ENCODE measurements around the gene GRB2. TPM values are rescaled to one million over a fixed set of nuclear protein-coding genes. Genes with fewer than 3 reads are reported as not detected.
A peak's percentile ranks its signal among the peaks of the same experiment; 100 is the strongest.

Gene GRB2
- total and polyA plus RNA-seq, 2 experiments from 2014 or later: 89.0 to 112 TPM

- H3K27ac Mint-ChIP-seq: peak overlapping the region; percentile 97
- H3F3A ChIP-seq (replicated peaks; ENCODE audit: low read depth): peaks cover 7% of the 10 kb centered on the region; the same call in 1 of the 2 replicates
- TF ChIP-seq CREB1 (CRISPR knock-in tag; IDR thresholded peaks at IDR 0.05; ENCODE audit: low read depth) (peak; percentile 43; the same call in 1 of the 2 replicates), CTCF (conservative IDR thresholded peaks at IDR 0.05; ENCODE audit: low read depth in 2 of 2) (peak in 1 of 2 experiments; percentile 56; a peak in 3 of 4 replicates), ZNF114 (CRISPR knock-in tag; IDR thresholded peaks at IDR 0.05) (no peak), EZH2phosphoT487 (IDR thresholded peaks at IDR 0.05; ENCODE audit: unreplicated experiment) (no peak), REST (IDR thresholded peaks at IDR 0.05; ENCODE audit: unreplicated experiment) (no peak), ZNF331 (CRISPR knock-in tag; IDR thresholded peaks at IDR 0.05; ENCODE audit: low read depth) (no peak), NANOG (IDR thresholded peaks at IDR 0.05; ENCODE audit: borderline replicate concordance) (no peak), EZH2 (IDR thresholded peaks at IDR 0.05; ENCODE audit: low read depth, unreplicated experiment) (no peak)
- H3K36me3 Mint-ChIP-seq (ENCODE audit: low read depth): peaks cover 12% of the 10 kb centered on the region; the same call in 2 of the 3 replicates
- peaks cover 6% of the 10 kb centered on the region for H3K79me2 ChIP-seq (replicated peaks; ENCODE audit: insufficient read depth)
- DNase-seq (ENCODE audit: low spot score): peak; percentile 54
- ATAC-seq: peak; percentile 4; the same call in 1 of the 3 replicates
- H3K27ac ChIP-seq (ENCODE audit: low read depth): peak overlapping the region; percentile 73
- H3K4me1 Mint-ChIP-seq: peaks cover 4% of the 10 kb centered on the region
- H3K4me1 ChIP-seq (ENCODE audit: insufficient read depth): peaks cover 5% of the 10 kb centered on the region
- peaks cover 6% of the 10 kb centered on the region for H3K27me3 Mint-ChIP-seq (ENCODE audit: insufficient read depth, low read depth, poor library complexity)
- peak overlapping the region; percentile 55 for H3K4me3 ChIP-seq
- no peaks in the 10 kb centered on the region for H3K36me3 ChIP-seq (ENCODE audit: insufficient read depth)
- peak overlapping the region; percentile 5 for H2AFZ ChIP-seq
- H3K4me3 Mint-ChIP-seq: peak overlapping the region; percentile 89
- H4K20me1 ChIP-seq (replicated peaks; ENCODE audit: insufficient read depth): no peaks in the 10 kb centered on the region
- no peaks in the 10 kb centered on the region for H3K9me3 Mint-ChIP-seq
- peak overlapping the region; percentile 71 for H3K4me2 ChIP-seq
- H3K9me2 ChIP-seq (ENCODE audit: insufficient read depth): no peaks in the 10 kb centered on the region
- H3K27me3 ChIP-seq (ENCODE audit: insufficient read depth): no peaks in the 10 kb centered on the region
These were observed 115.6 kb downstream of the GRB2 start for GRCh38 chr17:75289832-75290337.

GRCh38 chr17:75289115-75289831 lies 116.2 kb downstream of the GRB2 start, which contains the start of gene SLC25A19:
Gene SLC25A19 (minus strand): TSS chr17:75289433. CDS start chr17:75286764, 2,669 bp downstream.
- Histone ChIP-seq H3K9me2 (ENCODE audit: insufficient read depth) (no peaks in the 10 kb centered on the region), H3K36me3 (ENCODE audit: insufficient read depth) (no peaks in the 10 kb centered on the region), H3K4me2 (peak within 1 kb of the TSS; percentile 89), H2AFZ (peak within 1 kb of the TSS; percentile 97), H3K27me3 (ENCODE audit: insufficient read depth) (no peaks in the 10 kb centered on the region), H3F3A (replicated peaks; ENCODE audit: low read depth) (peaks cover 7% of the 10 kb centered on the region; the same call in 1 of the 2 replicates), H3K27ac (ENCODE audit: low read depth) (peak within 1 kb of the TSS; percentile 73), H3K4me1 (ENCODE audit: insufficient read depth) (peaks cover 5% of the 10 kb centered on the region), H3K79me2 (replicated peaks; ENCODE audit: insufficient read depth) (peaks cover 6% of the 10 kb centered on the region), H3K4me3 (peak within 1 kb of the TSS; percentile 88), H4K20me1 (replicated peaks; ENCODE audit: insufficient read depth) (no peaks in the 10 kb centered on the region)
- TF ChIP-seq CREB1 (CRISPR knock-in tag; IDR thresholded peaks at IDR 0.05; ENCODE audit: low read depth) (peak; percentile 82), CTCF (conservative IDR thresholded peaks at IDR 0.05; ENCODE audit: low read depth in 2 of 2) (peak; percentile 40 to 73), JUNB (IDR thresholded peaks at IDR 0.05; ENCODE audit: unreplicated experiment) (no peak), ETS1 (IDR thresholded peaks at IDR 0.05) (peak; percentile 99), POLR2AphosphoS5 (IDR thresholded peaks at IDR 0.05; ENCODE audit: low read depth) (peak; percentile 90)
- H3K4me3 Mint-ChIP-seq: peak within 1 kb of the TSS; percentile 89
- DNase-seq (ENCODE audit: low spot score) (peak; percentile 99), ATAC-seq (peak; percentile 96)
- peaks cover 4% of the 10 kb centered on the region for H3K4me1 Mint-ChIP-seq
- peak within 1 kb of the TSS; percentile 97 for H3K27ac Mint-ChIP-seq
- H3K9me3 Mint-ChIP-seq: no peaks in the 10 kb centered on the region
- peaks cover 6% of the 10 kb centered on the region for H3K27me3 Mint-ChIP-seq (ENCODE audit: insufficient read depth, low read depth, poor library complexity)
- peaks cover 14% of the 10 kb centered on the region; the same call in 2 of the 3 replicates for H3K36me3 Mint-ChIP-seq (ENCODE audit: low read depth)

Data from GM23338 (cell line).